PC-9 (cell line): ENCODE measurements around the gene RASGEF1C. TPM values are rescaled to one million over a fixed set of nuclear protein-coding genes. Genes with fewer than 3 reads are reported as not detected.
"Not testable (repeated sequence)": the region's sequence is repeated elsewhere in the genome, so short reads cannot be mapped to it uniquely, and the experiment has no call there.

ENCODE experiments used
- BruUV-seq: library from RNA; stranded (reverse); fragments of 400-500 nt; replicated peaks from 2 replicates; lab custom pipeline; 2021; lab: Mats Ljungman, UMichigan
- CTCF ChIA-PET: fragments of 300-600 bp; sonication (Branson Sonifier 250); formaldehyde crosslinking; loops from one replicate; lab custom pipeline; 2022; ENCODE audit warnings: antibody characterized with exemption; lab: Charles Lee
- POLR2A ChIA-PET: fragments of 300-600 bp; sonication (Branson Sonifier 250); formaldehyde crosslinking; loops from one replicate; lab custom pipeline; 2022; ENCODE audit warnings: antibody characterized with exemption; ENCODE audit not compliant: unreplicated experiment; lab: Charles Lee
- DNase-seq, 2 experiments: peaks; one replicate each; pipeline versions ENCODE4 v3.0.0 to v3.0.0-alpha.2; 2015 to 2022; ENCODE audit warnings: mixed read lengths in 1 of 2
- H2AFZ ChIP-seq: fragments of 200-600 bp; sonication (generic); 2 replicates; pipeline ENCODE4 v1.8.1; 2017; ENCODE audit warnings: antibody characterized with exemption
- H3F3A ChIP-seq: fragments of 200-600 bp; sonication (generic); 2 replicates; pipeline ENCODE4 v1.8.1; 2017; ENCODE audit warnings: antibody characterized with exemption, mild to moderate bottlenecking, low read depth; ENCODE audit not compliant: insufficient read depth
- H3K27ac ChIP-seq: fragments of 200-600 bp; sonication (generic); 2 replicates; pipeline ENCODE4 v1.6.1; 2016; ENCODE audit warnings: mixed run types
- H3K27me3 ChIP-seq: fragments of 200-600 bp; sonication (generic); 2 replicates; pipeline ENCODE4 v1.6.1; 2016; ENCODE audit warnings: low read depth, mixed run types; ENCODE audit not compliant: insufficient read depth
- H3K36me3 ChIP-seq: fragments of 200-600 bp; sonication (generic); 2 replicates; pipeline ENCODE4 v1.6.1; 2016; ENCODE audit warnings: low read depth, mixed run types
- H3K4me1 ChIP-seq: fragments of 200-600 bp; sonication (generic); replicated peaks from 2 replicates; pipeline ENCODE4 v1.6.1; 2016; ENCODE audit warnings: mixed run types; ENCODE audit not compliant: insufficient read depth
- H3K4me2 ChIP-seq: fragments of 200-600 bp; sonication (generic); 2 replicates; pipeline ENCODE4 v1.6.1; 2017; ENCODE audit warnings: mixed run types
- H3K4me3 ChIP-seq: fragments of 200-600 bp; sonication (generic); 2 replicates; pipeline ENCODE4 v1.6.1; 2016; ENCODE audit warnings: mixed run types
- H3K79me2 ChIP-seq: fragments of 200-600 bp; sonication (generic); 2 replicates; pipeline ENCODE4 v1.6.1; 2017; ENCODE audit warnings: low read depth, mixed run types
- H3K9me2 ChIP-seq: fragments of 200-600 bp; sonication (generic); 2 replicates; pipeline ENCODE4 v1.8.1; 2017; ENCODE audit warnings: mild to moderate bottlenecking; ENCODE audit not compliant: insufficient read depth
- H3K9me3 ChIP-seq: fragments of 200-600 bp; sonication (generic); 2 replicates; pipeline ENCODE4 v1.8.1; 2016; ENCODE audit warnings: low read depth; ENCODE audit not compliant: insufficient read depth
- H4K20me1 ChIP-seq: fragments of 200-600 bp; sonication (generic); 2 replicates; pipeline ENCODE4 v1.8.1; 2017; ENCODE audit not compliant: insufficient read depth
- EZH2 ChIP-seq: fragments of 200-600 bp; sonication (generic); IDR thresholded peaks from 2 replicates; pipeline ENCODE4 v1.8.0; 2017; ENCODE audit warnings: antibody characterized with exemption, low read depth
- intact Hi-C: fragments of 100-400 bp; cut with micrococcal nuclease; formaldehyde crosslinking; loops from one replicate; pipeline ENCODE4 v1.10.0; 2022; ENCODE audit not compliant: unreplicated experiment
- total RNA-seq: library from RNA; stranded (reverse); gene quantifications from 2 replicates; pipeline ENCODE4 v1.2.3, GENCODE V29; 2021
- TF ChIP-seq, protein P1 (sequence below): fragments of 200-600 bp; sonication (generic); conservative IDR thresholded peaks from 2 replicates; pipeline ENCODE4 v1.6.1; 2017; ENCODE audit warnings: mixed run types, antibody characterized with exemption, mild to moderate bottlenecking, moderate library complexity

RASGEF1C gene
- total RNA-seq, 1 experiment from 2014 or later: not detected

DNA sequence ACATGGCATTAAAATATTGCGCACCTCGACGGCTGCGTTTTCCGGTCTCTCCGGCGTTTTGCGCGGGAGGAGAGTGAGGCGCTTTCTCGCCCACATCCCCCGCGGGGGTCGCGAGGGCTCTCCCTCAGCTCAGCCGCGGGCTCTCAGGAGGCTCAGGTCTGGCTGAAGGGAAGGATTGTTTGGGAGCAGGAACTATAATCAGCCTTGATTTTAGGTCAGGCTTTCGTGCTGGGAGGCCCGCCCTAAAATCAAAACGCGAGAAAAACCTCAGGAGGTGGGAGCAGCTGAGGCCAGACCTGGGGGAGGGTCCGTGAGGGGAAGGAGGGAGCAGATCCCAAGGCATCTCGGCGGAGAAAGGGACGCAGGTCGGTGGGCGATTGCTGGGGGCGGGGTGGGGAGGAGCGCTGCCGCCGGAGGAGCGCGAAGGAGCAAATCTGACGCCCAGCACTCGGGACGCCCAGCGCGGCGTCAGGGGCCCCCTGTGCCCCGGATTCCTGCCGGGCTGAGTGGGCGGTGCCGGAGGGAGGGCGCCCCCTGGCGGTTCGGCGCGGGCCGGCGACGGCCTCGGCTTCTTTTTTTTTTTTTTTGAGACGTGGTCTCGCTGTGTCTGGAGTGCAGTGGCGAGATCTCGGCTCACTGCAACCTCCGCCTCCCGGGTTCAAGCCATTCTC lies 118.8 kb downstream of the RASGEF1C start:
- Histone ChIP-seq H4K20me1 (no peaks in the 10 kb centered on the region), H3K27me3 (no peaks in the 10 kb centered on the region), H3K4me1 (peaks cover 8% of the 10 kb centered on the region), H3K27ac (no peak overlapping the region), H3F3A (peaks cover 8% of the 10 kb centered on the region; the same call in 1 of the 2 replicates), H3K9me2 (no peaks in the 10 kb centered on the region), H3K79me2 (no peaks in the 10 kb centered on the region), H3K36me3 (no peaks in the 10 kb centered on the region), H3K4me3 (peak overlapping the region; percentile 41; the same call in 1 of the 2 replicates), H3K4me2 (peak overlapping the region; percentile 61), H3K9me3 (no peaks in the 10 kb centered on the region), H2AFZ (peak overlapping the region; percentile 68; the same call in 1 of the 2 replicates)
- no TSS peak for BruUV-seq
- intact Hi-C loops: loop anchor here (5.0 kb wide), 1 partner anchor 183 kb away; the partner anchor contains the start of gene TBC1D9B
- TF ChIP-seq, protein P1, sequence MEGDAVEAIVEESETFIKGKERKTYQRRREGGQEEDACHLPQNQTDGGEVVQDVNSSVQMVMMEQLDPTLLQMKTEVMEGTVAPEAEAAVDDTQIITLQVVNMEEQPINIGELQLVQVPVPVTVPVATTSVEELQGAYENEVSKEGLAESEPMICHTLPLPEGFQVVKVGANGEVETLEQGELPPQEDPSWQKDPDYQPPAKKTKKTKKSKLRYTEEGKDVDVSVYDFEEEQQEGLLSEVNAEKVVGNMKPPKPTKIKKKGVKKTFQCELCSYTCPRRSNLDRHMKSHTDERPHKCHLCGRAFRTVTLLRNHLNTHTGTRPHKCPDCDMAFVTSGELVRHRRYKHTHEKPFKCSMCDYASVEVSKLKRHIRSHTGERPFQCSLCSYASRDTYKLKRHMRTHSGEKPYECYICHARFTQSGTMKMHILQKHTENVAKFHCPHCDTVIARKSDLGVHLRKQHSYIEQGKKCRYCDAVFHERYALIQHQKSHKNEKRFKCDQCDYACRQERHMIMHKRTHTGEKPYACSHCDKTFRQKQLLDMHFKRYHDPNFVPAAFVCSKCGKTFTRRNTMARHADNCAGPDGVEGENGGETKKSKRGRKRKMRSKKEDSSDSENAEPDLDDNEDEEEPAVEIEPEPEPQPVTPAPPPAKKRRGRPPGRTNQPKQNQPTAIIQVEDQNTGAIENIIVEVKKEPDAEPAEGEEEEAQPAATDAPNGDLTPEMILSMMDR: peak; percentile 82
- no peak for TF ChIP-seq EZH2
- CTCF ChIA-PET: interaction anchor here (0.6 to 1.1 kb wide), 5 partner anchors 33 to 355 kb away, joined by 3 to 9 read pairs (median 5); no protein-coding TSS in a partner anchor
- peak in 1 of 2 experiments; percentile 84 for DNase-seq
- POLR2A ChIA-PET: no interaction called here

DNA sequence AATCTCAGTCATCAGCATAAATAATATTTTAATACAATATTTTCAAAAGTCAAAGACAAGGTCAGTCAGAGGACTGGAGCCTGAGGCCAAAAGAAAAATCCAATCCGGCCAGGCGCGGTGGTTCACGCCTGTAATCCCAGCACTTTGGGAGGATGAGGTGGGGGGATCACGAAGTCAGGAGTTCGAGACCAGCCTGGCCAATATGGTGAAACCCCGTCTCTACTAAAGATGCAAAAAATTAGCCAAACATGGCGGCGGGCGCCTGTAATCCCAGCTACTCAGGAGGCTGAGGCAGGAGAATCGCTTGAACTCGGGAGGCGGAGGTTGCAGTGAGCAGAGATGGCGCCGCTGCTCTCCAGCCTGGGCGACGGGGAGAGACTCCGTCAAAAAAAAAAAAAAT lies 119.4 kb downstream of the RASGEF1C start:
- not testable (repeated sequence) for H3K27me3 ChIP-seq, H3K4me2 ChIP-seq

DNA sequence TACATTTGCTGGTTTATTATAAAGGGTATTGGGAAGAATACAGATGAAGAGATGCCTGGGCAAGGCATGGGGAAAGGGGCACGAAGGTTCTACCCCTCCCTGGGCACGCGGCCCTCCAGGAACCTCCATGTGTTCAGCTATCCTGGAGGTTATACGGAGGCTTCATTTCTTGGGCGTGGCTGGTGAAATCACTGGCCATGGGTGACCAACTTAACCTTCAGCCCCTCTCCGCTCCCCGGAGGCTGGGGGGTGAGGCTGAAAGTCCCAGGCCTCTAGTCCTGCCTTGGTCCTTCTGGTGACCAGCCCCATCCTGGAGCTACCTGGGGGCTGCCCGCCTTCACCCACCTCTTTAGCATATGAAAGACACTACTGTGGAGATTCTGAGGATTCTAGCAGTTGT lies 120.5 kb downstream of the RASGEF1C start:
- CTCF ChIA-PET: no interaction called here
- Histone ChIP-seq H3K27me3 (no peaks in the 10 kb centered on the region), H3F3A (peaks cover 16% of the 10 kb centered on the region; the same call in 1 of the 2 replicates), H3K9me2 (no peaks in the 10 kb centered on the region), H3K4me1 (peaks cover 19% of the 10 kb centered on the region), H3K9me3 (no peaks in the 10 kb centered on the region), H2AFZ (no peak overlapping the region), H3K4me2 (no peak overlapping the region), H3K27ac (no peak overlapping the region), H3K36me3 (no peaks in the 10 kb centered on the region), H3K4me3 (no peak overlapping the region), H3K79me2 (no peaks in the 10 kb centered on the region), H4K20me1 (no peaks in the 10 kb centered on the region)
- no TSS peak for BruUV-seq
- POLR2A ChIA-PET: no interaction called here
- TF ChIP-seq, protein P1: no peak
- TF ChIP-seq EZH2: no peak
- intact Hi-C loops: loop anchor here (5.0 kb wide), 1 partner anchor 231 kb away; the partner anchor contains the start of gene MRNIP
- no peak for DNase-seq

More for the DNA sequence above, 119.4 kb downstream of the RASGEF1C start:
- H3K36me3 ChIP-seq, H3K27ac ChIP-seq, DNase-seq, H3K9me3 ChIP-seq, H3K9me2 ChIP-seq, POLR2A ChIA-PET, H2AFZ ChIP-seq, H3K79me2 ChIP-seq, H4K20me1 ChIP-seq, BruUV-seq, H3K4me3 ChIP-seq: not testable (repeated sequence)
- intact Hi-C loops: loop anchor here (5.0 kb wide), 2 partner anchors 182 to 232 kb away; partner anchors contain the start of genes MRNIP and TBC1D9B
- Histone ChIP-seq H3F3A (peaks cover 14% of the 10 kb centered on the region; the same call in 1 of the 2 replicates), H3K4me1 (peaks cover 14% of the 10 kb centered on the region)
- CTCF ChIA-PET: interaction anchor here (0.6 to 0.7 kb wide), 2 partner anchors 225 to 269 kb away, joined by 3 to 5 read pairs; no protein-coding TSS in a partner anchor
